ENCODE measurements around the gene P2RX3. TPM values are rescaled to one million over a fixed set of nuclear protein-coding genes. Genes with fewer than 3 reads are reported as not detected.

Gene P2RX3
- total RNA-seq, 1 donor from 2014 or later = 2.0 TPM

DNA sequence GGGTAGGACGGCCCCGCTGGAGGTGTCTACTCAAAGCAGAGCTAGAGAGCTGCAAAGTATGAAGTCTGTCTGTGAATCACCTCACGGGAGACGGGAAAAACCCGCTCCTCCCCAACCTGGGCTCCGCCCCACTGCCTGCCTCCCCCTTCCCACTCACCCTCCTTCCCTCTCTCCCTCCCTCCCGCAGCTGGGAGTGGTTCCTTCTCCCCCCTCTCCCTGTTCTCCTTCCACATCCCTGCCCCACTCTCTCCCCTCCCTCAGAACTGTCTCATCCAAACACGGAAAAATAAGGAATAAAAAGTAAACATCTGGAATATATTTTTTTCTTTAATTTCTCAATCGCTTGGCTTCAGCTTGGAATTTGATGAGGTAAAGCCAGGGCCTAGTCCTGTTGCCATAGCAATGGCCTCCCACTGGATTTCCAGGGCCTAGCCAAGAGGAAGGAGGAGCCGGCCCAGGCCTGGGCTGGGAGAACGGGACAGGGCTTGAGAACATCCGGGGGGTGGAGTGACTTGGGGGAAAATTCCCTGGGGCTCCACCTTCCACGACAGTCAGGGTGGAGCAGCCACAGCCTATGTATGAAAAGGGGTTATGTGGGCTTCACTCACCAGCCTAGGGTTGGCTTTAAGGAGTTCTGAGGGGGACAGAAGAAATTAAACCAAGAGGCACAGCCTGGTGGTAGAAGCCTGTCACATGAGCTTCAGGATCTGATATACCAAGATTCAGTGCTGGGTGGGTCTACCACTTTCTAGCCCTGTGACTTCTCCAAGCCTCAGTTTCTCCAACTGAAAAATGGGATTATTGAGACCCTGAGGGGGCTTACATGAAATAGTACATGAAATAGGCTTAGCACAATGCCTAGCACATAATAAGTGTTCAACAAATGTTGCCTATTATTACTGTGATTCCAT lies 15.6 kb upstream of the P2RX3 start:
- DNase-seq (ENCODE audit: low spot score in 2 of 2, unreplicated experiment in 2 of 2) = peak; percentile 66 to 78
- peak overlapping the region; percentile 92 for H3K4me3 Mint-ChIP-seq
- H3K36me3 Mint-ChIP-seq = peaks cover 26% of the 10 kb centered on the region
- no peaks in the 10 kb centered on the region for H3K9me3 Mint-ChIP-seq
- H3K27me3 Mint-ChIP-seq (ENCODE audit: low read depth) = no peaks in the 10 kb centered on the region
- no peak for TF ChIP-seq CTCF (IDR thresholded peaks at IDR 0.05; ENCODE audit: unreplicated experiment)
- peaks cover 68% of the 10 kb centered on the region for H3K4me1 Mint-ChIP-seq
- peak overlapping the region; percentile 98 for H3K27ac Mint-ChIP-seq

GRCh38 chr11:57323167-57323854 lies 14.8 kb upstream of the P2RX3 start:
- Mint-ChIP-seq H3K36me3 (peaks cover 30% of the 10 kb centered on the region), H3K9me3 (no peaks in the 10 kb centered on the region), H3K27me3 (ENCODE audit: low read depth) (no peaks in the 10 kb centered on the region), H3K27ac (peak overlapping the region; percentile 98), H3K4me3 (peak overlapping the region; percentile 92), H3K4me1 (peaks cover 65% of the 10 kb centered on the region)
- no peak for DNase-seq (ENCODE audit: low spot score in 2 of 2, unreplicated experiment in 2 of 2)
- TF ChIP-seq CTCF (IDR thresholded peaks at IDR 0.05; ENCODE audit: unreplicated experiment) = no peak

GRCh38 chr11:57323855-57324153 lies 14.3 kb upstream of the P2RX3 start:
- Mint-ChIP-seq H3K4me3 (peak overlapping the region; percentile 92), H3K4me1 (peaks cover 62% of the 10 kb centered on the region)

GRCh38 chr11:57324154-57324885 lies 13.8 kb upstream of the P2RX3 start:
- Mint-ChIP-seq H3K27ac (peak overlapping the region; percentile 98), H3K9me3 (no peaks in the 10 kb centered on the region), H3K36me3 (peaks cover 31% of the 10 kb centered on the region), H3K4me3 (peak overlapping the region; percentile 92), H3K27me3 (ENCODE audit: low read depth) (no peaks in the 10 kb centered on the region), H3K4me1 (peaks cover 59% of the 10 kb centered on the region)
- DNase-seq (ENCODE audit: low spot score in 2 of 2, unreplicated experiment in 2 of 2) = peak; percentile 65 to 76
- TF ChIP-seq CTCF (IDR thresholded peaks at IDR 0.05; ENCODE audit: unreplicated experiment) = no peak

More at GRCh38 chr11:57323855-57324153, 14.3 kb upstream of the P2RX3 start:
- TF ChIP-seq CTCF (IDR thresholded peaks at IDR 0.05; ENCODE audit: unreplicated experiment) = no peak
- no peak for DNase-seq (ENCODE audit: low spot score in 2 of 2, unreplicated experiment in 2 of 2)
- Mint-ChIP-seq H3K27ac (peak overlapping the region; percentile 98), H3K27me3 (ENCODE audit: low read depth) (no peaks in the 10 kb centered on the region), H3K9me3 (no peaks in the 10 kb centered on the region), H3K36me3 (peaks cover 33% of the 10 kb centered on the region)

DNA sequence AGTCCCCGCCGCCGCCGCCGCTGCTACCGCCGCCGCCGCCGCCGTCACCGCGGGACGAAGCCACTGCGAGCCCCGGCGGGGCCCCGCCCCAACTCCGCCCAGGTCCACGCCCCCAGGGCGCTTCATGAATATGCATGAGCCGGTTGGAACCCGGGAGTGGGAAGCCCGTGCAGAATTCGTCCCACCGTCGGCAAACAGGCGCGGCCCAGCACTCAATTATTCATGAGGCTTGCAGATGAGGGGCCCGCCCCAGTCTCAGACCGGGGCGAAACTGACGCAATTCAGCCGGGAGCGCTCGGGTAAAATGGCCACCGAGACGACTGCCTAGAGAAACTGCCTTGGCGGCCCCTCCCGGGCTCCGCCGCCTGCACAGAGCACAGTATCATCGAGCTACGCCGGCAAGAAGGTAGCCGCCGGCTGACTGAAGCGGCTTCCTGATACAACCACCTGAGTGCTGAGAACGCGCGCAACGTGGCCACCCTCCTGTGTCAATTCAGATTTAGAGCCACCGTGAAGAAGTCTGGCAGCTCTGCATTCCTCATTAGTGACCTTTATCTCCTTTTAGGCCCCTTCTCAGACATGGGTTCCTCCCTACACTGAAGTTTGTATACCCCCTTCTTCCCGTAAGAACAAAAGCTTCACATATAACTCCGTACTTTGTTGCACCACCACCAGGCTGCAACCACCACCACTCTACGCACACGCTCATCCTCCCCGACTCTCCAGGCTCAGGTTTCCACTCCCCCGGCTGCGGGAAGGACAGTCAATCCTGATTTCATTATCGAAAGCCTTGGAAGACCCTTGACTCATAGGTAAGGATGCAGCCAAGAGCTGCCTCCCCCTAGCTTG lies 13.0 kb upstream of the P2RX3 start, which contains the start of gene TNKS1BP1:
TSS of gene TNKS1BP1 (minus strand) at position 67 of the 849 bp plus-strand sequence. CDS start 3,067 bp downstream, outside the sequence.
- Mint-ChIP-seq H3K4me1 (peaks cover 57% of the 10 kb centered on the region), H3K4me3 (peak within 1 kb of the TSS; percentile 92), H3K36me3 (peaks cover 34% of the 10 kb centered on the region), H3K27ac (peak within 1 kb of the TSS; percentile 99), H3K9me3 (no peaks in the 10 kb centered on the region), H3K27me3 (ENCODE audit: low read depth) (no peaks in the 10 kb centered on the region)
- DNase-seq (ENCODE audit: low spot score in 2 of 2, unreplicated experiment in 2 of 2) = peak; percentile 90 to 96
- TF ChIP-seq CTCF (IDR thresholded peaks at IDR 0.05; ENCODE audit: unreplicated experiment) = no peak
